ENCODE results near the gene STUM. TPM values are rescaled to one million over a fixed set of nuclear protein-coding genes. Genes with fewer than 3 reads are reported as not detected.

STUM gene
- total and polyA plus RNA-seq, 2 of the 8 experiments (the other 6 are each of a cell fraction or from before 2014, with no cell fraction given): 0.76 to 1.2 TPM

DNA sequence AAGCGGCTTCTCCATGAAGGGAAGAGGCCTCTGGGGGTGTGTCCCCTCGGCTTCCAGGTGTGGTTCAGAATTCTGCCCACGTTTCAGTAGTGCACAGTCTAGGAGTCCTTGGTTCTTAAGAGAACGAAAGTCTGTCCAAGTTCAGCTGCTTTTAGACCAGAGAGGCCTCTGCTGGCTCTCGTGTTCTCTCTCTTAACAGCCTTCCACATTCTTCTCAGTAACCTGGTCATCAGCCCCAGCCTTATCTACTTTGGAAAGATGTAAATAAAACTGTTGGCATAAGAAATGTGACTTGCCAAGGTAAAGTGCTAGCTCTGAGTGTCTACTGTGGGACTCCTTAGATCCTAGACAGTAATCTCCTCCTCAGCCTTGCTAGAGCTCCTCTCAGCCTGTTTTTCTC lies 15.3 kb upstream of the STUM start (continued):
- TF ChIP-seq CHD7 (IDR thresholded peaks at IDR 0.05; ENCODE audit: insufficient replicate concordance, low read length) (no peak), RXRA (IDR thresholded peaks at IDR 0.05; ENCODE audit: insufficient read depth, low read depth, low read length) (no peak), SP4 (IDR thresholded peaks at IDR 0.05; ENCODE audit: low read length) (no peak), CREB1 (IDR thresholded peaks at IDR 0.05) (no peak), EGR1 (IDR thresholded peaks at IDR 0.05; ENCODE audit: borderline replicate concordance, low read depth, low read length) (no peak)

All from H1 (cell line).